ENCODE data around the gene NR5A2.

NR5A2 gene

DNA sequence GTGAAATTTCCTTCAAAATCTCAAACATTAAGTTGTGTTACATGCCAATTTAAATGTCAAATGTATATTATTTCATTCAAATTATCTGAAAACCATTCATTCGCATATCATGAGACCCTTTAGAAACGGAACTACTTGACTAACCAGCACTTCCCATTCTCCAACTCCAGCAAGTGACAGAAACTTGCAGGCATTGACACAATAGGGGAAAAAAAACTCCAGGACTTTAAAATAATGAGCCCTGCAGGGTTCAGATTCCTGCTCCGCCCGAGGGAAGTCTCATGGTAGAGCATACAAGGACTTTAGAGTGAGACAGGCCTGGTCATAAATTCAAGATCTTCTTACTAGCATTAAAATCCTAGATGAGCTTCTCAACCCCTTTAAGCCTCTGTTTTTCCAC lies 138.9 kb downstream of the NR5A2 start:
- no peaks in the 10 kb centered on the region for H3K27me3 ChIP-seq (ENCODE audit: insufficient read depth, low read length, poor library complexity, severe bottlenecking)
- H4K20me1 ChIP-seq (ENCODE audit: insufficient read depth, low read length, poor library complexity, severe bottlenecking): no peaks in the 10 kb centered on the region
- H3K4me2 ChIP-seq (ENCODE audit: low read depth, low read length, poor library complexity, severe bottlenecking): no peak overlapping the region
- H3K79me2 ChIP-seq (ENCODE audit: insufficient read depth, low read length): no peaks in the 10 kb centered on the region
- no peaks in the 10 kb centered on the region for H3K36me3 ChIP-seq (ENCODE audit: insufficient read depth, low read length)
- H2AFZ ChIP-seq (ENCODE audit: low read length): no peak overlapping the region
- TF ChIP-seq, protein P1, sequence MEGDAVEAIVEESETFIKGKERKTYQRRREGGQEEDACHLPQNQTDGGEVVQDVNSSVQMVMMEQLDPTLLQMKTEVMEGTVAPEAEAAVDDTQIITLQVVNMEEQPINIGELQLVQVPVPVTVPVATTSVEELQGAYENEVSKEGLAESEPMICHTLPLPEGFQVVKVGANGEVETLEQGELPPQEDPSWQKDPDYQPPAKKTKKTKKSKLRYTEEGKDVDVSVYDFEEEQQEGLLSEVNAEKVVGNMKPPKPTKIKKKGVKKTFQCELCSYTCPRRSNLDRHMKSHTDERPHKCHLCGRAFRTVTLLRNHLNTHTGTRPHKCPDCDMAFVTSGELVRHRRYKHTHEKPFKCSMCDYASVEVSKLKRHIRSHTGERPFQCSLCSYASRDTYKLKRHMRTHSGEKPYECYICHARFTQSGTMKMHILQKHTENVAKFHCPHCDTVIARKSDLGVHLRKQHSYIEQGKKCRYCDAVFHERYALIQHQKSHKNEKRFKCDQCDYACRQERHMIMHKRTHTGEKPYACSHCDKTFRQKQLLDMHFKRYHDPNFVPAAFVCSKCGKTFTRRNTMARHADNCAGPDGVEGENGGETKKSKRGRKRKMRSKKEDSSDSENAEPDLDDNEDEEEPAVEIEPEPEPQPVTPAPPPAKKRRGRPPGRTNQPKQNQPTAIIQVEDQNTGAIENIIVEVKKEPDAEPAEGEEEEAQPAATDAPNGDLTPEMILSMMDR (conservative IDR thresholded peaks at IDR 0.05; ENCODE audit: low read length): no peak
- no peaks in the 10 kb centered on the region for H3F3A ChIP-seq (ENCODE audit: low read depth)
- no peaks in the 10 kb centered on the region for H3K9me2 ChIP-seq (replicated peaks; ENCODE audit: low read depth, low read length)
- H3K9ac ChIP-seq (ENCODE audit: low read depth, low read length, poor library complexity, severe bottlenecking): no peak overlapping the region
- H3K4me3 ChIP-seq (ENCODE audit: low read length, poor library complexity, severe bottlenecking): no peak overlapping the region
- H3K4me1 ChIP-seq (ENCODE audit: insufficient read depth, low read length, poor library complexity, severe bottlenecking): no peaks in the 10 kb centered on the region
- H3K9me3 ChIP-seq (ENCODE audit: insufficient read depth, low read depth, low read length): no peaks in the 10 kb centered on the region

GRCh38 chr1:200168926-200169325 lies 141.4 kb downstream of the NR5A2 start:
- H3K4me3 ChIP-seq (ENCODE audit: low read length, poor library complexity, severe bottlenecking): no peak overlapping the region
- no peaks in the 10 kb centered on the region for H3K4me1 ChIP-seq (ENCODE audit: insufficient read depth, low read length, poor library complexity, severe bottlenecking)
- no peaks in the 10 kb centered on the region for H3K36me3 ChIP-seq (ENCODE audit: insufficient read depth, low read length)
- TF ChIP-seq, protein P1 (conservative IDR thresholded peaks at IDR 0.05; ENCODE audit: low read length): no peak
- no peak for TF ChIP-seq EZH2phosphoT487 (IDR thresholded peaks at IDR 0.05; ENCODE audit: borderline replicate concordance)
- H4K20me1 ChIP-seq (ENCODE audit: insufficient read depth, low read length, poor library complexity, severe bottlenecking): no peaks in the 10 kb centered on the region
- H3K79me2 ChIP-seq (ENCODE audit: insufficient read depth, low read length): no peaks in the 10 kb centered on the region
- no peak overlapping the region for H3K4me2 ChIP-seq (ENCODE audit: low read depth, low read length, poor library complexity, severe bottlenecking)
- no peak overlapping the region for H3K9ac ChIP-seq (ENCODE audit: low read depth, low read length, poor library complexity, severe bottlenecking)
- no peaks in the 10 kb centered on the region for H3K9me3 ChIP-seq (ENCODE audit: insufficient read depth, low read depth, low read length)
- no peaks in the 10 kb centered on the region for H3K9me2 ChIP-seq (replicated peaks; ENCODE audit: low read depth, low read length)
- no peaks in the 10 kb centered on the region for H3K27me3 ChIP-seq (ENCODE audit: insufficient read depth, low read length, poor library complexity, severe bottlenecking)
- no peak overlapping the region for H2AFZ ChIP-seq (ENCODE audit: low read length)
- H3F3A ChIP-seq (ENCODE audit: low read depth): no peaks in the 10 kb centered on the region

DNA sequence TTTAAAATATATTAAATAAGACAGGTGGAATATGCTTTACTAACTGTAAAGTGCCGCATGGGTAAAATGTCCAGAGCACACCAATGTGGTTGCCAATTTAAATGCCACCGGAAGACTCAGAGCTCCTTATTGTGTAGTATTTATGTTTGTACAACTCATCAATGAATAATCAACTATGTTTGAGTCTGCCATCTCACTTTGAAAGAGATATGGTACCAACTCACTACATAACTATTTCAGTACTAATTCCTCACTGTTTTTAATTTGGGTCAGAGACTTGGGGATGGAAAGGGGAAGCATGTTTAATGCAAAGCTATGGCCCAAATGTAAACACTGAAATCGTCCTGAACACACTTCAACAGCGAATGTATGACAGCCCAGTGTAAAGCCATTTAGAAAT lies 144.8 kb downstream of the NR5A2 start:
- H3K4me1 ChIP-seq (ENCODE audit: insufficient read depth, low read length, poor library complexity, severe bottlenecking): peaks cover 6% of the 10 kb centered on the region
- no peak overlapping the region for H3K4me3 ChIP-seq (ENCODE audit: low read length, poor library complexity, severe bottlenecking)
- H3K36me3 ChIP-seq (ENCODE audit: insufficient read depth, low read length): no peaks in the 10 kb centered on the region
- no peaks in the 10 kb centered on the region for H4K20me1 ChIP-seq (ENCODE audit: insufficient read depth, low read length, poor library complexity, severe bottlenecking)
- no peaks in the 10 kb centered on the region for H3K9me2 ChIP-seq (replicated peaks; ENCODE audit: low read depth, low read length)
- H3K27me3 ChIP-seq (ENCODE audit: insufficient read depth, low read length, poor library complexity, severe bottlenecking): no peaks in the 10 kb centered on the region
- TF ChIP-seq, protein P1 (conservative IDR thresholded peaks at IDR 0.05; ENCODE audit: low read length): no peak
- no peak for TF ChIP-seq EZH2phosphoT487 (IDR thresholded peaks at IDR 0.05; ENCODE audit: borderline replicate concordance)
- no peaks in the 10 kb centered on the region for H3F3A ChIP-seq (ENCODE audit: low read depth)
- H3K9ac ChIP-seq (ENCODE audit: low read depth, low read length, poor library complexity, severe bottlenecking): no peak overlapping the region
- no peaks in the 10 kb centered on the region for H3K79me2 ChIP-seq (ENCODE audit: insufficient read depth, low read length)
- no peak overlapping the region for H2AFZ ChIP-seq (ENCODE audit: low read length)
- H3K4me2 ChIP-seq (ENCODE audit: low read depth, low read length, poor library complexity, severe bottlenecking): no peak overlapping the region
- H3K9me3 ChIP-seq (ENCODE audit: insufficient read depth, low read depth, low read length): no peaks in the 10 kb centered on the region
